ENCODE data around the gene NAT10.

DNA sequence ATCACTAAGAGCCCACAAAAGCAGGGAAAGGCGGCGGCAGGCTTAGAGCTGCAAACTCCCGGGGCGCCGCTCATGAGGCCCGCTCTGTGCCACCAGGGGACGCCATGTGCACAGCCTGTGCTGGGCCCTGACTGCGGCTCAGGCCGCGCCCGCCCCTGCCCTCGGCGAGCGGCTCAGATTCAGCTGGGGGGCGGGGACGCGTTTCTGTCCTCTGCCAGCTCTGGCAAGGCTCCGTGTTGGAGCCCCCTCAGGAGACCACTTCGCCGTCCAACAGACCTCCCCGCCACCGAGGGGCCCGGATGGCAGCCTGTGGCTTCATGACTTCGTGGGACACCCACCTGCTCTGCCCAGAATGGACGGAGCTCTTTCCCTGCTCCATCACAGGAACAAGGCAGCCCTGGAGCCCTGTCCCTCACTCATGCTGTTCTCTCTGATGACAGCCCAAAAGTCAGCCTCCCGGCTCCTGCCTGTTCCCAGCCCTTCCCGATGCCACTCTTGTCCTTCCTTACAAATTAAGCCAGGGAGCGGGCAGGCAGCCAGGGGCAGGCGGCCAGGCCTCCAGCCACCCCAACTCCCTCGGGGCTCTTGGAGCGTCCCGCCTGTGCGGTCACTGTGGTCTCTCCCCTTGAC is 69.1 kb downstream of the NAT10 start:
- TF ChIP-seq, protein P1, sequence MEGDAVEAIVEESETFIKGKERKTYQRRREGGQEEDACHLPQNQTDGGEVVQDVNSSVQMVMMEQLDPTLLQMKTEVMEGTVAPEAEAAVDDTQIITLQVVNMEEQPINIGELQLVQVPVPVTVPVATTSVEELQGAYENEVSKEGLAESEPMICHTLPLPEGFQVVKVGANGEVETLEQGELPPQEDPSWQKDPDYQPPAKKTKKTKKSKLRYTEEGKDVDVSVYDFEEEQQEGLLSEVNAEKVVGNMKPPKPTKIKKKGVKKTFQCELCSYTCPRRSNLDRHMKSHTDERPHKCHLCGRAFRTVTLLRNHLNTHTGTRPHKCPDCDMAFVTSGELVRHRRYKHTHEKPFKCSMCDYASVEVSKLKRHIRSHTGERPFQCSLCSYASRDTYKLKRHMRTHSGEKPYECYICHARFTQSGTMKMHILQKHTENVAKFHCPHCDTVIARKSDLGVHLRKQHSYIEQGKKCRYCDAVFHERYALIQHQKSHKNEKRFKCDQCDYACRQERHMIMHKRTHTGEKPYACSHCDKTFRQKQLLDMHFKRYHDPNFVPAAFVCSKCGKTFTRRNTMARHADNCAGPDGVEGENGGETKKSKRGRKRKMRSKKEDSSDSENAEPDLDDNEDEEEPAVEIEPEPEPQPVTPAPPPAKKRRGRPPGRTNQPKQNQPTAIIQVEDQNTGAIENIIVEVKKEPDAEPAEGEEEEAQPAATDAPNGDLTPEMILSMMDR (IDR thresholded peaks at IDR 0.05), result peak; percentile 67
- TF ChIP-seq, protein P2, sequence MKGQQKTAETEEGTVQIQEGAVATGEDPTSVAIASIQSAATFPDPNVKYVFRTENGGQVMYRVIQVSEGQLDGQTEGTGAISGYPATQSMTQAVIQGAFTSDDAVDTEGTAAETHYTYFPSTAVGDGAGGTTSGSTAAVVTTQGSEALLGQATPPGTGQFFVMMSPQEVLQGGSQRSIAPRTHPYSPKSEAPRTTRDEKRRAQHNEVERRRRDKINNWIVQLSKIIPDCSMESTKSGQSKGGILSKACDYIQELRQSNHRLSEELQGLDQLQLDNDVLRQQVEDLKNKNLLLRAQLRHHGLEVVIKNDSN (CRISPR knock-in tag; IDR thresholded peaks at IDR 0.05), result no peak
- no peak for TF ChIP-seq ELF4 (CRISPR knock-in tag; IDR thresholded peaks at IDR 0.05; ENCODE audit: low read depth)
- no peak for TF ChIP-seq CREB1 (CRISPR knock-in tag; IDR thresholded peaks at IDR 0.05)
- TF ChIP-seq SMAD4 (CRISPR knock-in tag; IDR thresholded peaks at IDR 0.05), result no peak
- TF ChIP-seq, protein P3, sequence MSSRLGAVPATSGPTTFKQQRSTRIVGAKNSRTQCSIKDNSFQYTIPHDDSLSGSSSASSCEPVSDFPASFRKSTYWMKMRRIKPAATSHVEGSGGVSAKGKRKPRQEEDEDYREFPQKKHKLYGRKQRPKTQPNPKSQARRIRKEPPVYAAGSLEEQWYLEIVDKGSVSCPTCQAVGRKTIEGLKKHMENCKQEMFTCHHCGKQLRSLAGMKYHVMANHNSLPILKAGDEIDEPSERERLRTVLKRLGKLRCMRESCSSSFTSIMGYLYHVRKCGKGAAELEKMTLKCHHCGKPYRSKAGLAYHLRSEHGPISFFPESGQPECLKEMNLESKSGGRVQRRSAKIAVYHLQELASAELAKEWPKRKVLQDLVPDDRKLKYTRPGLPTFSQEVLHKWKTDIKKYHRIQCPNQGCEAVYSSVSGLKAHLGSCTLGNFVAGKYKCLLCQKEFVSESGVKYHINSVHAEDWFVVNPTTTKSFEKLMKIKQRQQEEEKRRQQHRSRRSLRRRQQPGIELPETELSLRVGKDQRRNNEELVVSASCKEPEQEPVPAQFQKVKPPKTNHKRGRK (CRISPR knock-in tag; IDR thresholded peaks at IDR 0.05; ENCODE audit: borderline replicate concordance), result no peak
- TF ChIP-seq, protein P4, sequence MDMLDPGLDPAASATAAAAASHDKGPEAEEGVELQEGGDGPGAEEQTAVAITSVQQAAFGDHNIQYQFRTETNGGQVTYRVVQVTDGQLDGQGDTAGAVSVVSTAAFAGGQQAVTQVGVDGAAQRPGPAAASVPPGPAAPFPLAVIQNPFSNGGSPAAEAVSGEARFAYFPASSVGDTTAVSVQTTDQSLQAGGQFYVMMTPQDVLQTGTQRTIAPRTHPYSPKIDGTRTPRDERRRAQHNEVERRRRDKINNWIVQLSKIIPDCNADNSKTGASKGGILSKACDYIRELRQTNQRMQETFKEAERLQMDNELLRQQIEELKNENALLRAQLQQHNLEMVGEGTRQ (CRISPR knock-in tag; IDR thresholded peaks at IDR 0.05), result peak; percentile 28; the same call in 1 of the 2 replicates
- TF ChIP-seq, protein P5, sequence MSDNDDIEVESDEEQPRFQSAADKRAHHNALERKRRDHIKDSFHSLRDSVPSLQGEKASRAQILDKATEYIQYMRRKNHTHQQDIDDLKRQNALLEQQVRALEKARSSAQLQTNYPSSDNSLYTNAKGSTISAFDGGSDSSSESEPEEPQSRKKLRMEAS (CRISPR knock-in tag; IDR thresholded peaks at IDR 0.05), result peak; percentile 73
- TF ChIP-seq, protein P6, sequence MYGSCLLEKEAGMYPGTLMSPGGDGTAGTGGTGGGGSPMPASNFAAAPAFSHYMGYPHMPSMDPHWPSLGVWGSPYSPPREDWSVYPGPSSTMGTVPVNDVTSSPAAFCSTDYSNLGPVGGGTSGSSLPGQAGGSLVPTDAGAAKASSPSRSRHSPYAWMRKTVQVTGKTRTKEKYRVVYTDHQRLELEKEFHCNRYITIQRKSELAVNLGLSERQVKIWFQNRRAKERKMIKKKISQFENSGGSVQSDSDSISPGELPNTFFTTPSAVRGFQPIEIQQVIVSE (CRISPR knock-in tag; IDR thresholded peaks at IDR 0.05; ENCODE audit: borderline replicate concordance), result no peak
- peak; percentile 18; the same call in 1 of the 2 replicates for TF ChIP-seq ETV6 (CRISPR knock-in tag; IDR thresholded peaks at IDR 0.05)
- TF ChIP-seq, protein P7, sequence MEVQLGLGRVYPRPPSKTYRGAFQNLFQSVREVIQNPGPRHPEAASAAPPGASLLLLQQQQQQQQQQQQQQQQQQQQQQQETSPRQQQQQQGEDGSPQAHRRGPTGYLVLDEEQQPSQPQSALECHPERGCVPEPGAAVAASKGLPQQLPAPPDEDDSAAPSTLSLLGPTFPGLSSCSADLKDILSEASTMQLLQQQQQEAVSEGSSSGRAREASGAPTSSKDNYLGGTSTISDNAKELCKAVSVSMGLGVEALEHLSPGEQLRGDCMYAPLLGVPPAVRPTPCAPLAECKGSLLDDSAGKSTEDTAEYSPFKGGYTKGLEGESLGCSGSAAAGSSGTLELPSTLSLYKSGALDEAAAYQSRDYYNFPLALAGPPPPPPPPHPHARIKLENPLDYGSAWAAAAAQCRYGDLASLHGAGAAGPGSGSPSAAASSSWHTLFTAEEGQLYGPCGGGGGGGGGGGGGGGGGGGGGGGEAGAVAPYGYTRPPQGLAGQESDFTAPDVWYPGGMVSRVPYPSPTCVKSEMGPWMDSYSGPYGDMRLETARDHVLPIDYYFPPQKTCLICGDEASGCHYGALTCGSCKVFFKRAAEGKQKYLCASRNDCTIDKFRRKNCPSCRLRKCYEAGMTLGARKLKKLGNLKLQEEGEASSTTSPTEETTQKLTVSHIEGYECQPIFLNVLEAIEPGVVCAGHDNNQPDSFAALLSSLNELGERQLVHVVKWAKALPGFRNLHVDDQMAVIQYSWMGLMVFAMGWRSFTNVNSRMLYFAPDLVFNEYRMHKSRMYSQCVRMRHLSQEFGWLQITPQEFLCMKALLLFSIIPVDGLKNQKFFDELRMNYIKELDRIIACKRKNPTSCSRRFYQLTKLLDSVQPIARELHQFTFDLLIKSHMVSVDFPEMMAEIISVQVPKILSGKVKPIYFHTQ (CRISPR knock-in tag; IDR thresholded peaks at IDR 0.05), result no peak
- no peak for TF ChIP-seq NR3C1 (CRISPR knock-in tag; conservative IDR thresholded peaks at IDR 0.05; ENCODE audit: low read depth)

Measured in WTC11 (cell line).